Ovary (tissue), 3 donors: ENCODE data around the gene ZNF23.

Source experiments
- EP300 ChIP-seq: sonication (generic); formaldehyde crosslinking; IDR thresholded peaks from one replicate; pipeline ENCODE4 v1.6.1; 2017; ENCODE audit warnings: antibody characterized with exemption
- POLR2A ChIP-seq: fragments of 450-650 bp; IDR thresholded peaks from one replicate; pipeline ENCODE4 v1.6.1; 2017; ENCODE audit warnings: antibody characterized with exemption, mild to moderate bottlenecking, moderate library complexity
- TF ChIP-seq, protein P1 (sequence below), 3 donors: fragments of 450-650 bp in 2 of 3; fragments of 200-600 bp in 1 of 3; IDR thresholded peaks; one replicate each; pipeline versions ENCODE4 v1.5.1 to v1.8.0; 2016 to 2022; ENCODE audit warnings: antibody characterized with exemption in 3 of 3, mild to moderate bottlenecking in 1 of 3
- donor health status: DM: no; HTN: no; CAD: no.

DNA sequence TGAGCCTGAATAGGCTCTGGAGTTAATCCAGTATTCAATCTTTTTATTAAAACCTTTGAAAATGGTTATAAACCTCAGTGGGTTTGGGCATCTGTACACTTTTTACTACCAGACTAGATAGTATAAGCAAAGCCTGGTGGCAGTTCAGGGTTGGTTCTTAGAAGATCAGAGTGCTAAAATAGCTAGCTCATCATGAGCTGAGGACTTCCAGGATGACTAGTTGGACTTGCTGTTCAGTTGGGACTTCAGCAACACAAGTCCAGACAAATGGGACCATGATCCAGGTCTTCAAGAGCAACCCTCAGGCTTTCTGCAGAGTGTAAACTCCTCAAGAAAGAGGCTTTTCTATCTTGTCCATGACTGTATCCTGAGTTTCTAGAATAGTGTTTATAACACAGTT, 28.3 kb upstream of the ZNF23 start:
- TF ChIP-seq, protein P1, sequence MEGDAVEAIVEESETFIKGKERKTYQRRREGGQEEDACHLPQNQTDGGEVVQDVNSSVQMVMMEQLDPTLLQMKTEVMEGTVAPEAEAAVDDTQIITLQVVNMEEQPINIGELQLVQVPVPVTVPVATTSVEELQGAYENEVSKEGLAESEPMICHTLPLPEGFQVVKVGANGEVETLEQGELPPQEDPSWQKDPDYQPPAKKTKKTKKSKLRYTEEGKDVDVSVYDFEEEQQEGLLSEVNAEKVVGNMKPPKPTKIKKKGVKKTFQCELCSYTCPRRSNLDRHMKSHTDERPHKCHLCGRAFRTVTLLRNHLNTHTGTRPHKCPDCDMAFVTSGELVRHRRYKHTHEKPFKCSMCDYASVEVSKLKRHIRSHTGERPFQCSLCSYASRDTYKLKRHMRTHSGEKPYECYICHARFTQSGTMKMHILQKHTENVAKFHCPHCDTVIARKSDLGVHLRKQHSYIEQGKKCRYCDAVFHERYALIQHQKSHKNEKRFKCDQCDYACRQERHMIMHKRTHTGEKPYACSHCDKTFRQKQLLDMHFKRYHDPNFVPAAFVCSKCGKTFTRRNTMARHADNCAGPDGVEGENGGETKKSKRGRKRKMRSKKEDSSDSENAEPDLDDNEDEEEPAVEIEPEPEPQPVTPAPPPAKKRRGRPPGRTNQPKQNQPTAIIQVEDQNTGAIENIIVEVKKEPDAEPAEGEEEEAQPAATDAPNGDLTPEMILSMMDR (IDR thresholded peaks at IDR 0.05), result no peak
- TF ChIP-seq POLR2A, result no peak
- no peak for TF ChIP-seq EP300
